Putamen (tissue), 1 donor: ENCODE results near the gene SOX12.
"Not testable (repeated sequence)": the region's sequence is repeated elsewhere in the genome, so short reads cannot be mapped to it uniquely, and the experiment has no call there.

Source experiments
- DNase-seq: peaks from one replicate; pipeline ENCODE4 v3.0.0-alpha.2; 2016; ENCODE audit warnings: low spot score

Gene SOX12

GRCh38 chr20:362271-363254 is 37.2 kb downstream of the SOX12 start:
- no peak for DNase-seq

GRCh38 chr20:363319-364078 is 38.1 kb downstream of the SOX12 start:
- no peak for DNase-seq

DNA sequence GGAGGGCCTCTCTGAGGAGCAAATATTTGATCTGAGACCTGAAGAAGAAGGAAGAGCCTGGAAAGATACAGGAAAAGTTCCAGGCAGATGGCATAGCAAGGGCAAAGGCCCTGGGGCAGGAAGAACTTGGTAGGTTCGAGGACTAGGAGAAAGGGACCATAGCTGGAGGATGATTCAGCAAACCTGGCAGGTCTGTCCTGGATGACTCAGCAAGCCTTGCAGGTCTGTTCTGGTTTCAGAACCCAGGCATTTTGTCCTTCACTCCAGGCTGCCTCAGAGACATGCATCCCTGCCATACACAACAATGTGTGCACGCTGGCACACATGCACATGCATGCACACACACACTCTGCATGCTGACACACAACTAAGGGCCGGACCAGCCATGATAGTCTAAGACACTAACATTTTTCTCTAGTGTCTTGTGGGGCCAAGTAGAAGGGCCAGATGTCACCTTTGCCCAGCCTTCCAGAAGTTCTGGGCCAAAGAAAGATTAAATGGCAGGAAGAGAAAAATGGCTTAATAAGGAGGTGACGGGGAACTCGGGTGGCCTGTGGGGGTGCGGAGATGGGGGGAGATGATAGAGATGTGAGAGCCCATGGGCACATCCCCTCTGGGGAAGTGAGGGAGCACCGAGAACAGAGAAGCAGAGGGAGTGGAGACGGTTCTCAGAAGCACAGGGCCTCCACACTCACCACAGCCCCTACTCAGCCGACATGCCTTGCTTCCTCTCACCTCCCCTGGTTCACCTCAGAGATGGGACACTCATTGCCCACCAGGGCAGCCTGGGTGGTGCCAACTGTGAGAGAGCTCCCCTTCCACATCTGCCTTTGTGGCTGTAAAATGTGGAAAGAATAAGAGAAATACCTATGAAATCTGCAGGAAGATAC is 39.8 kb downstream of the SOX12 start:
- DNase-seq, result no peak

DNA sequence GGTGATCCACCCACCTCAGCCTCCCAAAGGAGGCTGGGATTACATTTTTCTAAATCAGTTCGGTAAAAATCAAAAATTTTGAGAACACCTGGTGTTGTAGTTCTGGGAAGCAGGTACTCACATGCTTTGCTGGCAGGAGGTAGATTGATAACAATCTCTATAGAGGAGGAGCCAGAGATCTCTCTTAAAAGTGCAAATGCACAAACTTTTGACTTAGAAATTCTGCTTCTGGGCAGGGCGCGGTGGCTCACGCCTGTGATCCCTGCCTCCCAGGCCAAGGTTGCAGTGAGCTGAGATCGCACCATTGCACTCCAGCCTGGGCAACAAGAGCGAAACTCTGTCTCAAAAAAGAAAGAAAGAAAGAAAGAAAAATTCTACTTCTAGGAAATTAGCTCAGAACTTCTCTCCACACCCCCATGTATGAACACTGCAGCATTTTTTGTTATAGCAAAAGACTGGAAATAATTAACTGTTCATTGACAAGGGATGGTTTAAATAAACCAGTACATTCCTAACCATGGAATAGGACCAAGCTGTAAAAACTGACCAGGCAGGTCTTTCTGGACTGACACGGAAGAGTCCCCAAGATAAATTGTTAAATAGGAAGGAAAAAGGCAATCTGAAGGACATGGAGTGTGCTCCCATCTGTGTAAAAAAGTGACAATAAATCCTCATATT is 40.8 kb downstream of the SOX12 start:
- DNase-seq, result no peak

DNA sequence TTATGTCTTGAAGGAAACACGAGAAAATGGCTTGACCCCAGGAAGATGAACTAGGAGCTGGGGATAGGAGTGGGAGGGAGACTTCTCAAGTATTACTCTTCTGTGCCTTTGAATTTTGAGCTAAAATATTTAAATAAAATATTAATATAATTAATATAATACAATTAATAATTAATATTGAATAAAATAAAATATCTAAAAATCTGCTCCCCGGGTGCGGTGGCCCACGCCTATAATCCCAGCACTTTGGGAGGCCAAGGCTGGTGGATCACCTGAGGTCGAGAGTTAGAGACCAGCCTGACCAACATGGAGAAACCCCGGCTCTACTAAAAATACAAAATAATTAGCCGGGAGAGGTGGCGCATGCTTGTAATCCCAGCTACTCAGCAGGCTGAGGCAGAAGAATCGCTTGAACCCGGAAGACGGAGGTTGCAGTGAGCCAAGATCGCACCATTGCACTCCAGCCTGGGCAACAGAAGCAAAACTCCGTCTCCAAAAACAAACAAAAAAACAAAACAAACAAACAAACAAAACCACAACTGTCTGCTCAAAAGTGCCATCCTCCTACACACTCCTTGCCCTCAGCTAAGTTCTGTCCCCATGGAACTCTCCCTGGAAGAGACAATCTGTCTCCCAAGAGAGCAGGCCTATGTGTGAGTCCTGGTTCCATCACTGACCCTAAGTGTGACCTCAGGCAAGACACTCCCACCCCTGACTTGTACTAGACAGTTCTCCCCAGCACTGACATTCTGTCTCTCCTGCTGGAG is 41.5 kb downstream of the SOX12 start:
- no peak for DNase-seq

DNA sequence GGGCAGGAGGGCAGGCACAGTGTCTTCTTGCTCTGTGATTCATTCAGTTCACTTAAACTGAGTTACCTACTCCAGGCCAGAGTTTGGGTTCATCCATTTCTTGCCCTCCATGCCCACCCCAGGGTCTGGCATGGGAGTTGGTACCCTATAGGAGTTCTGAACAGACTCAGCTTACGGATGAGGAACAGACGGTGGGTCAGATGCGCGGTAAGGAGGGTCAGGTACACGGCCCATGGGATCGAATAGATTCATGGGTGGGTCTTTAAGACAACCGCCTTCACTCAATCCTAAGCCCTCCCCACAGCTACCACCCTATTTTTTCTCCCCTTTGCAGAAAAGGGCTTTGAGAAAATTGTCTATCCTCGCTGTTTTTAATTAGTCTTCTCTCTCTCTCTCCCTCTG is 42.1 kb downstream of the SOX12 start:
- DNase-seq, result no peak

DNA sequence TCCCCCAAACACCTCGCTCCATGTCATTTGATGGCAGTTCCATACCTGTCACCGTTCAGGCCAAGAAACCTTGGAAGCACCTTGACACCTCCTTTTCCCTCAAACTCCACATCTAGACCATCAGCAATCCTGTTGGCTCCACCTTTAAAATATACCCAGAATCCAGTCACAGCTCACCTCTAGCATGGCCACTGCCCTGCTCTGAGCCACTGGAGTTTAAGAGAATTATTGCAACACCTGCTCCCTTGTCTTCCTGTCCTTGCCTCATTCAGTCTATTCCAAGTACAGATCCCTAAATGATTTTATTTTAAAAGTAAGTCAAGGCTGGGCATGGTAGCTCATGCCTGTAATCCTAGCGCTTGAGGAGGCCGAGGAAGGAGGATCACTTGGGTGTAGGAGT is 43.6 kb downstream of the SOX12 start:
- DNase-seq, result no peak

DNA sequence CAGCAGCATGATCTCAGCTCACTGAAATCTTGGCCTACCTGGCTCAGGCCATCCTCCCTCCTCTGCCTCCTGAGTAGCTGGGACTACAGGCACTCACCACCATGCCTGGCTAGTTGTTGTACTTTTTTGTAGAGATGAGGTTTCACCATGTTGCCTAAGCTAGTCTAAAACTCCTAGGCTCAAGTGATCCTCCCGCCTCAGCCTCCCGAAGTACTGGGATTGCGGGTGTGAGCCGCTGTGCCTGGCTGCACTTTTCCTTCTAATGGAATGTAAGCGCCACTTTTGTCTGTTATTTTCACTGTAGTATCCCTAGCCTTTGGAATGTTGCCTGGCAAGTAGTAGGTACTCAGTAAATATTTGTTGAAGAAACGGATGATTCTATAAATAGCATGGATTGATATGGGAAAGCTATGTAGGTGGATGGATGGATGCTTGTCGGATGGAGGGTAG is 44.8 kb downstream of the SOX12 start:
- DNase-seq, result no peak

GRCh38 chr20:370977-371754 is 45.8 kb downstream of the SOX12 start:
- no peak for DNase-seq

- DNase-seq, result no peak
Measured at GRCh38 chr20:371755-372542, 46.6 kb downstream of the SOX12 start.

DNA sequence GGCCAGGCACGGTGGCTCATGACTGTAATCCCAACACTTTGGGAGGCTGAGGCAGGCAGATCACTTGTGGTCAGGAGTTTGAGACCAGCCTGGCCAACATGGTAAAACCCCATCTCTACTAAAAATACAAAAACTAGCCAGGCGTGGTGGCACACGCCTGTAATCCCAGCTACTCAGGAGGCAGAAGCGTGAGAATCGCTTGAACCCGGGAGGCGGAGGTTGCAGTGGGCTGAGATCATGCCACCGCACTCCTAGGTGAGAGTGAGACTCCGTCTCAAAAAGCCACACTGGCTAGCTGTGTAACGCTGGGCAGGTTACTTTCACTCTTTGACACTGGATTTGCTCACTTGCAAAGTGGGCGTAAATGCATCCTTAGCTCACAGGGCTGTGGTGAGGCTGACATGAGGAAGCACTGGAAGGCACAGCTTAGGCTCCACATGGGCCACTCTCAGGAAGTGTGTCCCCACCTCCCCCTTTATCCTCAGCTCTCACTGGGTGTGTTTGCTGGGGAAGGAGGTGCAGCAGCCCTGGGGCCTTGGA is 47.3 kb downstream of the SOX12 start:
- DNase-seq, result not testable (repeated sequence)

- DNase-seq, result no peak
Measured at GRCh38 chr20:373171-373890, 48.0 kb downstream of the SOX12 start.

- no peak for DNase-seq
Measured at GRCh38 chr20:375265-375889, 50.0 kb downstream of the SOX12 start.

GRCh38 chr20:376089-376488 is 50.7 kb downstream of the SOX12 start:
- DNase-seq, result no peak

GRCh38 chr20:376750-377149 is 51.4 kb downstream of the SOX12 start:
- no peak for DNase-seq

GRCh38 chr20:377578-377977 is 52.2 kb downstream of the SOX12 start:
- not testable (repeated sequence) for DNase-seq

- no peak for DNase-seq
Measured at GRCh38 chr20:378961-379336, 53.6 kb downstream of the SOX12 start.
